ENCODE results near the gene PAPSS2.
"Not testable (repeated sequence)": the region's sequence is repeated elsewhere in the genome, so short reads cannot be mapped to it uniquely, and the experiment has no call there.

Gene PAPSS2

DNA sequence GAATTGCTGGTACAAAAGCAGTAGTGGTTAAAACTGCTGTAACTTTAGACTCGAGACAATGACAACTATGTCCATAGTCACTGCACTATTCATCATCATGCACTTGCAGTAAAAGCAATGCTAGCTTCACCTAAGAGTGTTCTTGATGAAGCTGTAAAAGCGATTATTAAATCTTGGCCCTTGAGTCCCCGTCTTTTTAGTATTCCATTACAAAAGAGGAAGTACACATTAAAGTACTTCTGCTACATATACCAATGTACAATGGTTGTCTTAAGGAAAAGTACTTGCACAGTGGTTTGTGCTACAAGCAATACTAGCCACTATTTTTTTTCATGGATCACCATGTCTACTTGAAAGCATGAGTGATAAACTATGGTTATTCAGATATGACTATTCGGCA lies 80.0 kb downstream of the PAPSS2 start:
- Histone ChIP-seq H3K36me3 (peaks cover 6% of the 10 kb centered on the region), H3K9me3 (no peaks in the 10 kb centered on the region), H3K4me3 (ENCODE audit: low read depth in 1 of 2, low read length in 1 of 2) (no peak overlapping the region), H3K4me1 (ENCODE audit: control insufficient read depth in 1 of 2, insufficient read depth in 1 of 2, low read depth in 1 of 2, low read length in 1 of 2) (peaks cover 16 to 17% of the 10 kb centered on the region in 2 experiments), H3K27me3 (no peaks in the 10 kb centered on the region), H3K27ac (no peak overlapping the region)
- TF ChIP-seq, protein P1, sequence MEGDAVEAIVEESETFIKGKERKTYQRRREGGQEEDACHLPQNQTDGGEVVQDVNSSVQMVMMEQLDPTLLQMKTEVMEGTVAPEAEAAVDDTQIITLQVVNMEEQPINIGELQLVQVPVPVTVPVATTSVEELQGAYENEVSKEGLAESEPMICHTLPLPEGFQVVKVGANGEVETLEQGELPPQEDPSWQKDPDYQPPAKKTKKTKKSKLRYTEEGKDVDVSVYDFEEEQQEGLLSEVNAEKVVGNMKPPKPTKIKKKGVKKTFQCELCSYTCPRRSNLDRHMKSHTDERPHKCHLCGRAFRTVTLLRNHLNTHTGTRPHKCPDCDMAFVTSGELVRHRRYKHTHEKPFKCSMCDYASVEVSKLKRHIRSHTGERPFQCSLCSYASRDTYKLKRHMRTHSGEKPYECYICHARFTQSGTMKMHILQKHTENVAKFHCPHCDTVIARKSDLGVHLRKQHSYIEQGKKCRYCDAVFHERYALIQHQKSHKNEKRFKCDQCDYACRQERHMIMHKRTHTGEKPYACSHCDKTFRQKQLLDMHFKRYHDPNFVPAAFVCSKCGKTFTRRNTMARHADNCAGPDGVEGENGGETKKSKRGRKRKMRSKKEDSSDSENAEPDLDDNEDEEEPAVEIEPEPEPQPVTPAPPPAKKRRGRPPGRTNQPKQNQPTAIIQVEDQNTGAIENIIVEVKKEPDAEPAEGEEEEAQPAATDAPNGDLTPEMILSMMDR (IDR thresholded peaks at IDR 0.05) = no peak

DNA sequence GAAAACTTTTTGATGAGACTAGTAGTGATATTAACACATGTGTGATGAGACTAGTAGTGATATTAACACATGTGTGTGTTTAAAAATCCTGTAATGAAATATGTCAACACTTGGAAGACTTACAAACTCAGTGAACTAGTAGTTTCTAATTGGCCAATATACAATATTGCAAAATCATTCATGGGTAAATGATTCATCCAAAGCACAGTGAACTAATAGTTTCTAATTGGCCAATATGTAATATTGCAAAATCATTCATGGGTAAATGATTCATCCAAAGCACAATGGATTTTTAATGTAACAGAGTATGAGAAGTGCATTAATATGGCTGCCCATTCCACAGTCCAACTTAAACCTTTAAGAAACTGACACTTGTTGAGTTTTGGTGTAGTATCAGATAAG lies 80.6 kb downstream of the PAPSS2 start:
- Histone ChIP-seq H3K27me3 (no peaks in the 10 kb centered on the region), H3K4me3 (ENCODE audit: low read depth in 1 of 2, low read length in 1 of 2) (no peak overlapping the region), H3K36me3 (peaks cover 6% of the 10 kb centered on the region), H3K27ac (no peak overlapping the region), H3K4me1 (ENCODE audit: control insufficient read depth in 1 of 2, insufficient read depth in 1 of 2, low read depth in 1 of 2, low read length in 1 of 2) (peaks cover 11 to 12% of the 10 kb centered on the region in 2 experiments), H3K9me3 (no peaks in the 10 kb centered on the region)
- TF ChIP-seq, protein P1 (IDR thresholded peaks at IDR 0.05) = no peak

DNA sequence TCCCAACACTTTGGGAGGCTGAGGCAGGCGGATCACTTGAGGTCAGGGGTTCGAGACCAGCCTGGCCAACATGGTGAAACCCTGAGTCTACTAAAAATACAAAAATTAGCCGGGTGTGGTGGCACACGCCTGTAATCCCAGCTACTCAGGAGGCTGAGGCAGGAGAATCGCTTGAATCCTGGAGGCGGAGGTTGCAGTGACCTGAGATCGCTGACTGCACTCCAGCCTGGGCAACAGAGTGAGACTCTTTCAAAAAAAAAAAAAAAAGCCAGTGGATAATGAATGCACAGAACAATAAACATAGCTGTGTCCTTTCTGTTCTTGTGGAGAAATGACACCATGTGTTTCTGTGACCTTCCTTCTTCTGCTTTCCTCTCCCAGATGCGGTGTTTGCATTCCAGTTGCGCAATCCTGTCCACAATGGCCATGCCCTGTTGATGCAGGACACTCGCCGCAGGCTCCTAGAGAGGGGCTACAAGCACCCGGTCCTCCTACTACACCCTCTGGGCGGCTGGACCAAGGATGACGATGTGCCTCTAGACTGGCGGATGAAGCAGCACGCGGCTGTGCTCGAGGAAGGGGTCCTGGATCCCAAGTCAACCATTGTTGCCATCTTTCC lies 83.4 kb downstream of the PAPSS2 start:
- not testable (repeated sequence) for H3K4me3 ChIP-seq (ENCODE audit: low read depth in 1 of 2, low read length in 1 of 2); H3K9me3 ChIP-seq; H3K27me3 ChIP-seq; H3K36me3 ChIP-seq; H3K27ac ChIP-seq
- peaks cover 10 to 11% of the 10 kb centered on the region in 2 experiments for H3K4me1 ChIP-seq (ENCODE audit: control insufficient read depth in 1 of 2, insufficient read depth in 1 of 2, low read depth in 1 of 2, low read length in 1 of 2)

DNA sequence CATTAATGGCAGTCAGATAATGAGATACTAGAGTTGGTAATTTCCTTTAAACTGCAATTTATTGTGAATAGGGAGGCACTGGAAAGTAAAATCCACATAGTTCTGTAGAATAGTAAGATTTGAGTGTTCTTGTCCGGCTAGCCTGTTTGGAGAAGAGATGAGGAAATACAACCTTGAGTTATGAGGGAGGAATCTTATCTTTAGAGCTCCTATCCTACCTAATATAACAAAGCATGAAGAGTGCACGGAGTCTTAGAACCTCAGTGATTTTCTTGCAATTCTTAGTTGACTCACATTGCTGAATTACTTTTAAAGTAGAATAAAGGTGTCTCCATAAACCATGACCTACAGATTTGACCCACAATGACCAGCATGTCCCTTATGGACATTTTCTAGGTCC lies 84.9 kb downstream of the PAPSS2 start:
- peaks cover 6% of the 10 kb centered on the region for H3K36me3 ChIP-seq

DNA sequence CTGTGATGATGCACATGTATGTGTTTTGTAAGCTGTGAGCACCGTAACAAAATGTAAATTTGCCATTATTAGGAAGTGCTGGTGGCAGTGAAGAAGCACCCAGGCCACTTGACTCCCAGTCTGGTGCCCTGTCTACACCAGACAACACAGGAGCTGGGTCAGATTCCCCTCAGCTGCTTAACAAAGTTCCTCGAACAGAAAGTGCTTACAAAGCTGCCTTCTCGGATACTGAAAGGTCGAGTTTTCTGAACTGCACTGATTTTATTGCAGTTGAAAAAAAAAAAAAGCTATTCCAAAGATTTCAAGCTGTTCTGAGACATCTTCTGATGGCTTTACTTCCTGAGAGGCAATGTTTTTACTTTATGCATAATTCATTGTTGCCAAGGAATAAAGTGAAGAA lies 87.2 kb downstream of the PAPSS2 start:
- no peaks in the 10 kb centered on the region for H3K4me1 ChIP-seq (ENCODE audit: control insufficient read depth in 1 of 2, insufficient read depth in 1 of 2, low read depth in 1 of 2, low read length in 1 of 2)
- TF ChIP-seq, protein P1 (IDR thresholded peaks at IDR 0.05) = no peak
- H3K36me3 ChIP-seq = peaks cover 8% of the 10 kb centered on the region

More for the DNA sequence above, 84.9 kb downstream of the PAPSS2 start:
- H3K27ac ChIP-seq = no peak overlapping the region
- TF ChIP-seq, protein P1 (IDR thresholded peaks at IDR 0.05) = no peak
- no peak overlapping the region for H3K4me3 ChIP-seq (ENCODE audit: low read depth in 1 of 2, low read length in 1 of 2)
- no peaks in the 10 kb centered on the region for H3K27me3 ChIP-seq
- no peaks in the 10 kb centered on the region for H3K9me3 ChIP-seq
- peaks cover 10% of the 10 kb centered on the region in 2 experiments for H3K4me1 ChIP-seq (ENCODE audit: control insufficient read depth in 1 of 2, insufficient read depth in 1 of 2, low read depth in 1 of 2, low read length in 1 of 2)

DNA sequence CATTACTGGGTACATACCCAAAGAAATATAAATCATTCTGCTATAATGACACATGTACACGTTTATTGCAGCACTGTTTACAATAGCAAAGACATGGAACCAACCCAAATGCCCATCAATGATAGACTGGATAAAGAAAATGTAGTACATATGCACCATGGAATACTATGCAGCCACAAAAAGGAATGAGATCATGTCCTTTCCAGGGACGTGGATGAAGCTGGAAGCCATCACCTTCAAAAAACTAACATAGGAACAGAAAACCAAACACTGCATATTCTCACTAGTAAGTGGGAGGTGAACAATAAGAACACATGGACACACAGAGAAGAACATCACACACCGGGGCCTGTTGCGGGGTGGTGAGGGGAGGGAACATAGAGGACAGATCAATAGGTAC lies 88.6 kb downstream of the PAPSS2 start:
- H3K27me3 ChIP-seq; H3K4me1 ChIP-seq (ENCODE audit: control insufficient read depth in 1 of 2, insufficient read depth in 1 of 2, low read depth in 1 of 2, low read length in 1 of 2); H3K27ac ChIP-seq; H3K36me3 ChIP-seq; H3K9me3 ChIP-seq; H3K4me3 ChIP-seq (ENCODE audit: low read depth in 1 of 2, low read length in 1 of 2): not testable (repeated sequence)

More for the DNA sequence above, 87.2 kb downstream of the PAPSS2 start:
- Histone ChIP-seq H3K9me3 (no peaks in the 10 kb centered on the region), H3K27ac (no peak overlapping the region), H3K27me3 (no peaks in the 10 kb centered on the region), H3K4me3 (ENCODE audit: low read depth in 1 of 2, low read length in 1 of 2) (no peak overlapping the region)
